ENCODE data around the gene AKR1B1. TPM values are rescaled to one million over a fixed set of nuclear protein-coding genes. Genes with fewer than 3 reads are reported as not detected.

Gene AKR1B1
- total RNA-seq, 1 experiment from 2014 or later: 166 TPM

DNA sequence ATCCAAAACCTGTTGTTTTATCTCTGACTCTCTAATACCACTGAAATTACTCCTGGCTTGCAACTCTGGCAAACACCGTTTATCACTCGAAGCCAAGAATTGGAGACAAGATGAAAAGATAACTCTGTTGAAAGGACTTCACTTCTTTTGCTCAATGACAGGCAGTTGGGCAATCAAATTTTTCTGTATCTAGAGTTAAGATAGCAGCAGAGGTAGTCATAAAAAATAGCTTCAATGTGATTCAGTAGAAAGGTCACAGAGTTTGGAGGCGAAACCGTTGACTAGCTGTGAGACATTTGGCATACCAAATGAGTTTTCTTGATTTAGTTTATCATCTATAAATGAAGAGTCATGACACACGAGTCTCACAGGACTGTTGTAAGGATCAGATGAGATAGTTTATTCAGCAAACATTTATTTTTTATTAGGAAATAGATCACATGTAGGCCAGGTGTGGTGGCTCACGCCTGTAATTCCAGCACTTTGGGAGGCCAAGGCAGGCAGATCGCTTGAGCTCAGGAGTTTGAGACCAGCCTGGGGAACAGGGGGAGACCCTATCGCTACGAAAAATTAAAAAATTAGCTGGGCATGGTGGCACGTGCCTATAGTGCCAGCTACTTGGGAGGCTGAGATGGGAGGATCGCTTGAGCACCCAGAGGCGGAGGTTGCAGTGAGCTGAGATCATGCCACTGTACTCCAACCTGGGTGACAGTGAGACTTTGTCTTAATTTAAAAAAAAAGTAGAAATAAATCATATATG, 23.6 kb downstream of the AKR1B1 start:
- TF ChIP-seq, protein P1, sequence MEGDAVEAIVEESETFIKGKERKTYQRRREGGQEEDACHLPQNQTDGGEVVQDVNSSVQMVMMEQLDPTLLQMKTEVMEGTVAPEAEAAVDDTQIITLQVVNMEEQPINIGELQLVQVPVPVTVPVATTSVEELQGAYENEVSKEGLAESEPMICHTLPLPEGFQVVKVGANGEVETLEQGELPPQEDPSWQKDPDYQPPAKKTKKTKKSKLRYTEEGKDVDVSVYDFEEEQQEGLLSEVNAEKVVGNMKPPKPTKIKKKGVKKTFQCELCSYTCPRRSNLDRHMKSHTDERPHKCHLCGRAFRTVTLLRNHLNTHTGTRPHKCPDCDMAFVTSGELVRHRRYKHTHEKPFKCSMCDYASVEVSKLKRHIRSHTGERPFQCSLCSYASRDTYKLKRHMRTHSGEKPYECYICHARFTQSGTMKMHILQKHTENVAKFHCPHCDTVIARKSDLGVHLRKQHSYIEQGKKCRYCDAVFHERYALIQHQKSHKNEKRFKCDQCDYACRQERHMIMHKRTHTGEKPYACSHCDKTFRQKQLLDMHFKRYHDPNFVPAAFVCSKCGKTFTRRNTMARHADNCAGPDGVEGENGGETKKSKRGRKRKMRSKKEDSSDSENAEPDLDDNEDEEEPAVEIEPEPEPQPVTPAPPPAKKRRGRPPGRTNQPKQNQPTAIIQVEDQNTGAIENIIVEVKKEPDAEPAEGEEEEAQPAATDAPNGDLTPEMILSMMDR (conservative IDR thresholded peaks at IDR 0.05): no peak
- peaks cover 15 to 20% (median 18%) of the 10 kb centered on the region in 3 experiments for H3K36me3 Mint-ChIP-seq (ENCODE audit: insufficient read depth in 1 of 3, low read depth in 3 of 3)
- Histone ChIP-seq H3K9me3 (ENCODE audit: control insufficient read depth, low read depth, low read length) (no peaks in the 10 kb centered on the region), H3K27me3 (ENCODE audit: insufficient read depth, low read length) (no peaks in the 10 kb centered on the region; the same call in none of the 2 replicates), H3K4me2 (ENCODE audit: insufficient read depth, insufficient read length, low read length) (no peak overlapping the region), H3K18ac (ENCODE audit: insufficient read length, low read depth, low read length) (no peak overlapping the region), H3K9ac (ENCODE audit: extremely low read depth, insufficient read length, low read length) (no peak overlapping the region), H4K91ac (ENCODE audit: insufficient read length, low read depth, low read length) (no peak overlapping the region), H3K4ac (ENCODE audit: low read depth, low read length) (no peak overlapping the region), H3K23ac (ENCODE audit: insufficient read length, low read depth, low read length) (no peak overlapping the region), H2BK5ac (ENCODE audit: insufficient read length, low read length) (no peak overlapping the region), H3K79me1 (ENCODE audit: insufficient read depth, low read depth, low read length, poor library complexity, severe bottlenecking) (no peaks in the 10 kb centered on the region), H2BK120ac (ENCODE audit: low read depth, low read length, poor library complexity, severe bottlenecking) (no peak overlapping the region), H2BK12ac (ENCODE audit: insufficient read length, low read depth, low read length) (no peak overlapping the region), H4K5ac (ENCODE audit: insufficient read length, low read depth, low read length) (no peak overlapping the region), H4K20me1 (ENCODE audit: control insufficient read depth, insufficient read depth, insufficient read length) (no peaks in the 10 kb centered on the region), H4K8ac (replicated peaks; ENCODE audit: insufficient read length, low read depth, low read length) (no peak overlapping the region), H3K23me2 (ENCODE audit: insufficient read length, low read depth, low read length, poor library complexity, severe bottlenecking) (no peaks in the 10 kb centered on the region), H3K56ac (ENCODE audit: insufficient read length, low read depth, low read length) (no peak overlapping the region), H2AFZ (ENCODE audit: low read length) (no peak overlapping the region), H3T11ph (ENCODE audit: low read length) (no peak overlapping the region), H3K4me1 (ENCODE audit: insufficient read depth, low read length) (no peaks in the 10 kb centered on the region), H2BK20ac (ENCODE audit: low read depth, low read length, poor library complexity, severe bottlenecking) (no peak overlapping the region), H3K27ac (ENCODE audit: insufficient read length, low read depth, low read length) (no peak overlapping the region), H3K14ac (ENCODE audit: insufficient read depth, low read length) (no peak overlapping the region), H2BK15ac (ENCODE audit: low read depth, low read length) (no peak overlapping the region), H2AK5ac (ENCODE audit: insufficient read length, low read length) (no peak overlapping the region), H3K79me2 (ENCODE audit: insufficient read depth, low read length) (no peaks in the 10 kb centered on the region)
- DNase-seq: no peak
- peaks cover 5 to 8% of the 10 kb centered on the region in 2 experiments for H3K4me1 Mint-ChIP-seq
- H3K27ac Mint-ChIP-seq: no peak overlapping the region
- peaks cover 12% of the 10 kb centered on the region for H3K27me3 Mint-ChIP-seq (ENCODE audit: low read depth)
- H3K4me3 Mint-ChIP-seq: no peak overlapping the region
- peaks cover 4 to 7% of the 10 kb centered on the region in 2 experiments; a peak in 3 of 5 replicates for H3K9me3 Mint-ChIP-seq
- WGBS (ENCODE audit: extremely low coverage, insufficient read length, low lambda C conversion rate): no CpG with 5 or more reads among the region's 12 CpGs

Data from H9 (cell line).